Hematopoietic multipotent progenitor cell treated with erythropoietin and hydrocortisone succinate and interleukin-3 and kit ligand, for 4 days (in vitro differentiated cells): ENCODE measurements around the gene APOC1.
"Not testable (repeated sequence)": the region's sequence is repeated elsewhere in the genome, so short reads cannot be mapped to it uniquely, and the experiment has no call there.

Experiments
- DNase-seq: peaks from one replicate; pipeline ENCODE4 v3.0.0-alpha.2; 2015

Gene APOC1

DNA sequence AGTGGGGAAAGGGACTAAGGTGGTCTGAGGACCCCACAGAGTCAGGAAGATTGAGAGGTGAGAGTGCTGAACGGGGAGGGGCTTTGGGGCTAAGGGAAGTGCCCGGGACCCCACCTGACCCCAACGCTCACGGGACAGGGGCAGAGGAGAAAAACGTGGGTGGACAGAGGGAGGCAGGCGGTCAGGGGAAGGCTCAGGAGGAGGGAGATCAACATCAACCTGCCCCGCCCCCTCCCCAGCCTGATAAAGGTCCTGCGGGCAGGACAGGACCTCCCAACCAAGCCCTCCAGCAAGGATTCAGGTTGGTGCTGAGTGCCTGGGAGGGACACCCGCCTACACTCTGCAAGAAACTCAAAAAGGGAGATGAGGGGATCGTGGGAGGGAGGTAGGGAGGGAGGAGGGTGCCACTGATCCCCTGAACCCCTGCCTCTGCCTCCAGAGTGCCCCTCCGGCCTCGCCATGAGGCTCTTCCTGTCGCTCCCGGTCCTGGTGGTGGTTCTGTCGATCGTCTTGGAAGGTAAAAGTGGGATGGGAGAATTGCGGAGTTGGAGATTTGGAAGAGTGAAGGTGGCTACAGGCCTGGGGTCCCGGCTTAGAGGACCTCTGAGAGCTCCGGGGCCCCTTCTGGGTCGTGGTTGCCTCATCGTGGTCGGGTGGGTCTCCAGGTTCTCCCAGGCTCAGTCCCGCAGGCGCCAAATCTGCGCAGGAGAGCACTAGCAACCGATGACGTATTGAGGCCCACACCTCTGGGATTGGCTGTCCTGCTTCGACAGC lies at the start of gene APOC1:
Gene APOC1 (plus strand): TSS at position 176 of the 774 bp plus-strand sequence. CDS start 284 bp downstream, at position 460.
- DNase-seq: peak; percentile 93

DNA sequence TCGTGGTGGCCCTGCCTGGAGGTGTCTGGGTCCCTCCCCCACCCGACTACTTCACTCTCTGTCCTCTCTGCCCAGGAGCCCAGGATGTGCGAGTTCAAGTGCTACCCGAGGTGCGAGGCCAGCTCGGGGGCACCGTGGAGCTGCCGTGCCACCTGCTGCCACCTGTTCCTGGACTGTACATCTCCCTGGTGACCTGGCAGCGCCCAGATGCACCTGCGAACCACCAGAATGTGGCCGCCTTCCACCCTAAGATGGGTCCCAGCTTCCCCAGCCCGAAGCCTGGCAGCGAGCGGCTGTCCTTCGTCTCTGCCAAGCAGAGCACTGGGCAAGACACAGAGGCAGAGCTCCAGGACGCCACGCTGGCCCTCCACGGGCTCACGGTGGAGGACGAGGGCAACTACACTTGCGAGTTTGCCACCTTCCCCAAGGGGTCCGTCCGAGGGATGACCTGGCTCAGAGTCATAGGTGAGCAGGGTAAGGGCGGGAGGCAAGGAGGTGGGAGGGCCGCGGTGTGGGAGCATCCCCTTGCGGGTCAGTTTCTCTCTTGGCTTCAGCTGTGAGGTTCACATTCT lies 49.1 kb upstream of the APOC1 start:
- DNase-seq: no peak

- peak; percentile 78 for DNase-seq
These were observed 47.7 kb upstream of the APOC1 start for GRCh38 chr19:44866664-44867063.

- no peak for DNase-seq
These were observed 46.8 kb upstream of the APOC1 start for GRCh38 chr19:44867578-44867977.

DNA sequence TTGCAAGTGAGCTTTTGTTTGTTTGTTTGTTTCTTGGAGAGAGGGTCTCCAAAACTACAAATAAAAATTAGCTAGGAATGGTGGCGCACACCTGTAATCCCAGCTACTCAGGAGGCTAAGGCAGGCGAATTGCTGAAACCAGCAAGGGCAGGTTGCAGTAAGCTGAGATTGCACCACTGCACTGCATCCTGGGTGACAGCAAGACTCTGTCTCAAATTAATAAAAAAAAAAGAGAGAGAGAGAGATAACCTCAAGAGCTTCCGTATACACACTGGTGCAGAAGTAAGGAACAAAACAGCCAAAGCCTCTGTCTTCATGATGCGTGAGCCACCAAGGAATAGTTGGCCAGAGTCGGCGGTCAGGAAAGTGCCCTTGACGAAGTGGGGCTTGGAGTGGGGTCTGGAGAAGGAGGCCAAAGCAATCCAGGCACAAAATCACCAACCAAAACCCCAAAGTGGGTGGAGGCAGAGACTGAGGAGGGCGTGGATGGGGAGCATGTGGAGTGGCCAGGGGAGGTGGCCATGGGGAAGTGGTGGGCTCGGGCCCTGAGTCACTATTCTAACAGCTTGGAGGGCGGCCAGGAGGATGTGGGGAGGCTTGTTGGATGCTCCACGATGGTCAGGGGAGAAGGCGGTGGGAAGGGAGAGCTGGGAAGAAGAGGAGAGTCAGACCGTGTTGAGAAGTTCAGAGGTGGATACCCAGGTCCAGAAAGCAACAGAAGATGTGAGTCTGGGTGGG lies 44.5 kb upstream of the APOC1 start:
- peak; percentile 76 for DNase-seq

- DNase-seq: no peak
These were observed 42.6 kb upstream of the APOC1 start for GRCh38 chr19:44871809-44872208.

GRCh38 chr19:44872661-44873060 lies 41.7 kb upstream of the APOC1 start:
- DNase-seq: no peak

GRCh38 chr19:44874317-44874716 lies 40.1 kb upstream of the APOC1 start:
- DNase-seq: no peak

- DNase-seq: no peak
These were observed 38.5 kb upstream of the APOC1 start for GRCh38 chr19:44875666-44876451.

DNA sequence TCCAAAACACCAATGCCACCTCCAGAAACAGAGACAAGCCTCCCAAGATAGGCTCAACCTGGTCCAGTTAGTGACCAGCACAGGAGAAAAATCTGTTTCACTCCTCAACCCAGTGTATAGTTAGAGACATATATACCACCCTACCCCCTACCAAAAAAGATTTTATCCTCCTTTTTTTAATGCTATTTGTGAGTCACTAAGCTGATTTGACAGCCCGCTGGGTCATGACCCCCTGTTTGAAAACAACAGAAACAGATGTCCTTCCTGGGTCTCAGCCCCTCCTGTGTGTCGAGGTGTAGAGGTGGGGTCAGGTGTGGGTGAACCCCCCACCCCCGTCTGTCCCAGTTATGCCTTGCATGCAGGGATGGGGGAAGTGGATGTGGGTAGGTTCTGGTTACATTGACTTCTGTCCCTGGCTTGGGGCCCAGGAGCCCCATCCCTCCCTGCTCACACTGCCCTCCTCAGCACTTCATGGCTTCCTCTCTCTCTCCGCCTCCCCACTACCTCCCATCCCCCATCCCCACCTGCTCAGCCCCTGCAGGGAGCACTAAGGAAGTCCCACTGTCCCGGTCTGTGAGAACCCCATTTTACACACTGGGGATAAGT lies 37.4 kb upstream of the APOC1 start:
- DNase-seq: peak; percentile 40

DNA sequence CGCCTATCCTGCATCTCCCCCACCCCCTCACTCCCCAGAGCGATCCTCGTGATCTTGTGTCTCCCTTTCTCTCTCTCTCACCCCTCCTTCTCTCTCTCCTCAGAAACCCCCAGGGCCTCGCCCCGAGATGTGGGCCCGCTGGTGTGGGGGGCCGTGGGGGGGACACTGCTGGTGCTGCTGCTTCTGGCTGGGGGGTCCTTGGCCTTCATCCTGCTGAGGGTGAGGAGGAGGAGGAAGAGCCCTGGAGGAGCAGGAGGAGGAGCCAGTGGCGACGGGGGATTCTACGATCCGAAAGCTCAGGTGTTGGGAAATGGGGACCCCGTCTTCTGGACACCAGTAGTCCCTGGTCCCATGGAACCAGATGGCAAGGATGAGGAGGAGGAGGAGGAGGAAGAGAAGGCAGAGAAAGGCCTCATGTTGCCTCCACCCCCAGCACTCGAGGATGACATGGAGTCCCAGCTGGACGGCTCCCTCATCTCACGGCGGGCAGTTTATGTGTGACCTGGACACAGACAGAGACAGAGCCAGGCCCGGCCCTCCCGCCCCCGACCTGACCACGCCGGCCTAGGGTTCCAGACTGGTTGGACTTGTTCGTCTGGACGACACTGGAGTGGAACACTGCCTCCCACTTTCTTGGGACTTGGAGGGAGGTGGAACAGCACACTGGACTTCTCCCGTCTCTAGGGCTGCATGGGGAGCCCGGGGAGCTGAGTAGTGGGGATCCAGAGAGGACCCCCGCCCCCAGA lies 36.1 kb upstream of the APOC1 start:
- no peak for DNase-seq

DNA sequence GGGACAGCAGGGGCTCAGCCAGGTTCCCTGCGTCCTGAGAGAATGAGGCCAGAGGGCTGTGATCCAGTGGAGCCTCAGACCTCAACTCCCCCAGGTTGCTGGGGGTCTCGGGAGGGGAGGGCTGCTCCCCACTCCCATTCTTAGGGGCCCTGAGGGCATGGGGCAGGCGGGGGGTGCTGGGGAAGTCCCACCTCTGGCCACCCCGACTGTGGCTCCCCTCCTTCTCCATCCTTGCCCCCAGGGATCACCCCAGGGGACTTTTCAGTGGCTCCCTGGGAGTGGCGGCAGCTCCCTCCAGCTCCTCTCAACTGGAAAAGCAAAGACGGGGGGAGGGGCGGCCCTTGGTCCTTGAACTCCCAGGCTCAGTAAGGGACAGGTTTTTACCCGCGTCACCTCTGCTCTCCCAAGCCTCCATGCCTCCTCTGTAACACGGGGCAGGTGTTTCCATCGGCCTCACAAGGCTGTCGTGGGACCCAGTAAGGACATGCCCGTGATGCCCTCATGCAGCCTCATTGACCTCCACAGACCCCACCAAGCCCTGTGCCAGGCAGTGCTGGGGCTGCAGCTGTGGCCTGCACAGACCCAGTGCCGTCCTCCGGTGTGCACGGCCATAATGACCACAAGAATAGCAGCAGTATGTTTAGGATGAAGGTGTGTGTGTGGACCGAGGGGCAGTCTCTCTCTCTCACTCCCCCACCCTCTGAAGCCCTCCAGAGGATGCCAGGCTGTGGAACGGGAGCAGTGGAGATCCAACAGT lies 34.9 kb upstream of the APOC1 start:
- DNase-seq: no peak

- no peak for DNase-seq
These were observed 32.3 kb upstream of the APOC1 start for GRCh38 chr19:44882063-44882462.

DNA sequence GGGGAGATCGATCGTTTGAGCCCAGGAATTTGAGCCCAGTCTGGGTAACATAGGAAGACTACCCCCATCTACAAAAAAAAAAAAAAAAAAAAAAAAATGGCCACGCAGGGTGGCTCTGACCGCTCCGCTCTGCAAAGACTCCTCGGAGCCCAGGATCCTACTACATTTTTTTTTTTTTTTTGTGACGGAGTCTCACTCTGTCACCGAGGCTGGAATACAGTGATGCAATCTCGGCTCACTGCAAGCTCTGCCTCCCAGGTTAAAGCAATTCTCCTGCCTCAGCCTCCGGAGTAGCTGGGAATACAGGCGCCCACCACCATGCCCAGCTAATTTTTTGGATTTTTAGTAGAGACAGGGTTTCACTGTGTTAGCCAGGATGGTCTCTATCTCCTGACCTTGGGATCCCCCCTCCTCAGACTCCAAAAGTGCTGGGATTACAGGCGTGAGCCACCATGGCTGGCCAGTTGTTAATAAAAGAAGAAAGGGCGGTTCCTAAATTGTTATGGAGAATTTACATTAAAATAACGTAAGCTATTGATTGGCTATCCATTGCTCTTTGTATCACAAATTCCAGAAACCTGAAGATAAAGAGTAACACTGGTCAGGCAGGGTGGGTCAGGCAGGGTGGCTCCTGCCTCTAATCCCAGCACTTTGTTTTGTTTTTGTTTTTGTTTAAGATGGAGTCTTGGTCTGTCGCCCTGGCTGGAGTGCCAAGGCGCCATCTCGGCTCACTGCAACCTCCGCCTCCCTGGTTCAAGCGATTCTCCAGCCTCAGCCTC lies 31.6 kb upstream of the APOC1 start:
- DNase-seq: not testable (repeated sequence)

GRCh38 chr19:44883922-44884321 lies 30.5 kb upstream of the APOC1 start:
- no peak for DNase-seq

DNA sequence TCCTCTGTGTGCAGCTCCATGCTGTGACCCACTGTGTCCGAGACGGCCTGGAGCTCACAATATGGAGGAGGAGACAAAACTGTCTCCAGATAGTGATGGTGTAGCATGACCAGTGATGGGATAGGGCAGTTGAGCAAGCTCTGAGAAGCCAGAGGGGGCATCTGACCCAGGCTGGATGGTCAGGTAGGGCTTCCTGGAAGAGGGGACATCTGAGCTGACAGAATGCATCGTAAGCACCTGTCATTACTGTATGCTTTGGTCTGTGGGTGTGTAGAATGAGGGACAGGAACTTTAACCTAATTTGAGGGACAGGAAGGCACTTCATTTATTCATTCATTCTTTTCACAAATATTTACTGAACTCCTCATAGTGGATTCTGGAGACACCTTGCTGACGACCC lies 29.8 kb upstream of the APOC1 start:
- no peak for DNase-seq

GRCh38 chr19:44886141-44886540 lies 28.3 kb upstream of the APOC1 start:
- DNase-seq: no peak

GRCh38 chr19:44887648-44888047 lies 26.8 kb upstream of the APOC1 start:
- DNase-seq: no peak

GRCh38 chr19:44888335-44888734 lies 26.1 kb upstream of the APOC1 start:
- DNase-seq: not testable (repeated sequence)

GRCh38 chr19:44889830-44890365 lies 24.5 kb upstream of the APOC1 start:
- no peak for DNase-seq
